Measurements from ENCODE around the gene MYO1G. TPM values are rescaled to one million over a fixed set of nuclear protein-coding genes. Genes with fewer than 3 reads are reported as not detected.

The MYO1G gene
- total RNA-seq, 1 experiment from 2014 or later = 0.36 TPM

- ChIA-PET POLR2A (no interaction called here), CTCF (no interaction called here)
- Histone ChIP-seq H3K36me3 (ENCODE audit: control insufficient read depth, insufficient read depth, low read length) (no peaks in the 10 kb centered on the region), H3K4me3 (ENCODE audit: low read depth, low read length) (no peak overlapping the region), H3K27me3 (replicated peaks; ENCODE audit: control insufficient read depth, insufficient read depth, low read length) (no peaks in the 10 kb centered on the region), H3K4me1 (no peaks in the 10 kb centered on the region), H3K9me3 (no peaks in the 10 kb centered on the region)
- no peak overlapping the region for H3K4me3 Mint-ChIP-seq (ENCODE audit: unreplicated experiment)
- no peak overlapping the region for H3K27ac Mint-ChIP-seq (ENCODE audit: unreplicated experiment)
- TF ChIP-seq, protein P1, sequence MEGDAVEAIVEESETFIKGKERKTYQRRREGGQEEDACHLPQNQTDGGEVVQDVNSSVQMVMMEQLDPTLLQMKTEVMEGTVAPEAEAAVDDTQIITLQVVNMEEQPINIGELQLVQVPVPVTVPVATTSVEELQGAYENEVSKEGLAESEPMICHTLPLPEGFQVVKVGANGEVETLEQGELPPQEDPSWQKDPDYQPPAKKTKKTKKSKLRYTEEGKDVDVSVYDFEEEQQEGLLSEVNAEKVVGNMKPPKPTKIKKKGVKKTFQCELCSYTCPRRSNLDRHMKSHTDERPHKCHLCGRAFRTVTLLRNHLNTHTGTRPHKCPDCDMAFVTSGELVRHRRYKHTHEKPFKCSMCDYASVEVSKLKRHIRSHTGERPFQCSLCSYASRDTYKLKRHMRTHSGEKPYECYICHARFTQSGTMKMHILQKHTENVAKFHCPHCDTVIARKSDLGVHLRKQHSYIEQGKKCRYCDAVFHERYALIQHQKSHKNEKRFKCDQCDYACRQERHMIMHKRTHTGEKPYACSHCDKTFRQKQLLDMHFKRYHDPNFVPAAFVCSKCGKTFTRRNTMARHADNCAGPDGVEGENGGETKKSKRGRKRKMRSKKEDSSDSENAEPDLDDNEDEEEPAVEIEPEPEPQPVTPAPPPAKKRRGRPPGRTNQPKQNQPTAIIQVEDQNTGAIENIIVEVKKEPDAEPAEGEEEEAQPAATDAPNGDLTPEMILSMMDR (IDR thresholded peaks at IDR 0.05; ENCODE audit: insufficient read depth in 1 of 2, low read depth in 1 of 2, low read length in 1 of 2, severe bottlenecking in 1 of 2, unreplicated experiment in 1 of 2) = peak in 1 of 2 experiments; percentile 24
- peak; percentile 35 to 43 for DNase-seq
- no peaks in the 10 kb centered on the region for H3K4me1 Mint-ChIP-seq (ENCODE audit: low read depth, unreplicated experiment)
- no peaks in the 10 kb centered on the region for H3K27me3 Mint-ChIP-seq (ENCODE audit: insufficient read depth, unreplicated experiment)
- intact Hi-C loops (cut with micrococcal nuclease; ENCODE audit: unreplicated experiment) = no loop called here
- no peaks in the 10 kb centered on the region for H3K9me3 Mint-ChIP-seq (ENCODE audit: unreplicated experiment)
- BruUV-seq (replicated peaks) = no TSS peak
- no peaks in the 10 kb centered on the region for H3K36me3 Mint-ChIP-seq (ENCODE audit: insufficient read depth, unreplicated experiment)
Measured at GRCh38 chr7:44967571-44968446, 11.0 kb downstream of the MYO1G start.

- no peaks in the 10 kb centered on the region for H3K36me3 Mint-ChIP-seq (ENCODE audit: insufficient read depth, unreplicated experiment)
- CTCF ChIA-PET = no interaction called here
- no peaks in the 10 kb centered on the region for H3K4me1 Mint-ChIP-seq (ENCODE audit: low read depth, unreplicated experiment)
- H3K36me3 ChIP-seq (ENCODE audit: control insufficient read depth, insufficient read depth, low read length) = no peaks in the 10 kb centered on the region
- H3K27me3 Mint-ChIP-seq (ENCODE audit: insufficient read depth, unreplicated experiment) = no peaks in the 10 kb centered on the region
- POLR2A ChIA-PET = no interaction called here
- no peak overlapping the region for H3K4me3 Mint-ChIP-seq (ENCODE audit: unreplicated experiment)
- no peaks in the 10 kb centered on the region for H3K27me3 ChIP-seq (replicated peaks; ENCODE audit: control insufficient read depth, insufficient read depth, low read length)
- no peaks in the 10 kb centered on the region for H3K9me3 Mint-ChIP-seq (ENCODE audit: unreplicated experiment)
- intact Hi-C loops (cut with micrococcal nuclease; ENCODE audit: unreplicated experiment) = no loop called here
- TF ChIP-seq, protein P1 (IDR thresholded peaks at IDR 0.05; ENCODE audit: insufficient read depth in 1 of 2, low read depth in 1 of 2, low read length in 1 of 2, severe bottlenecking in 1 of 2, unreplicated experiment in 1 of 2) = no peak
- no peak overlapping the region for H3K4me3 ChIP-seq (ENCODE audit: low read depth, low read length)
- H3K9me3 ChIP-seq = no peaks in the 10 kb centered on the region
- no peak overlapping the region for H3K27ac Mint-ChIP-seq (ENCODE audit: unreplicated experiment)
- H3K4me1 ChIP-seq = no peaks in the 10 kb centered on the region
- DNase-seq = peak in 1 of 2 experiments; percentile 26
- no TSS peak for BruUV-seq (replicated peaks)
Measured at GRCh38 chr7:44966731-44967538, 11.9 kb downstream of the MYO1G start.

DNA sequence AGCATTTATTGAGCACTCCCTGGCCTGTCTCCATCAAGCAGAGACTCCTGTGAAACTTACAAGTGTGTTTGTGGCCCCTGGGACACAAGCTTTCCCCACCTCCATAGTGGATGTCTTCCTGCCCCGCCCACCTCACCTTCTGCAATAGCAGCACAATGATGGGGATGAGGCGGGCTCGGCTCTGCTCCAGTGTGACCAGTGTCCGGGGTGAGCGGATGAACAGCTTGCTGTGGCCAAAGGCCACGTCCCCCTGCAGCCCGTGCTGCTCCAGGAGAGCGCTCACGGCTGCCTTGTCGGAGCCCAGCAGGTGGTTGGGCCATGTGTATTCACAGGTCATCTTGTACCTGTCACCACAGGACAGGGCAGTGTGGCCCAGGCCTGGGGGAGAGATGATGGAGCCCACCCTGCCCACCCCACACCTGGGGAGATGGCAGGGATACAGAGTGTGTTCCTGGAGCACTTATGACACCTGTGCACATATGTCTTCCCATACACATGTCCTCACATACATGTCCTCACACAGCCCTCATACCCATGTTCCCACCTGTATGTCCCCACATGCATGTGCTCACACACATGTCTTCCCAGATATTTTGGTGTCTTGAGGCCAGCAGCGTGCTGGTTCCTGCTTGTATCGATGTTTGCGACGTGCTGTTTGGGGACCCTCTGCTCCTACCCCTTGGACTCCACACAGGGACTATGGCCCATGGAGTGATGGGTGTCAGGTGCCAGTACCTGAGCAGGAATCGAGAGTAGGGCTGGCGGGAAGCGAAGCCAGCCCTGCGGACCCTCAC, 12.7 kb downstream of the MYO1G start:
- Histone ChIP-seq H3K27me3 (replicated peaks; ENCODE audit: control insufficient read depth, insufficient read depth, low read length) (no peaks in the 10 kb centered on the region), H3K36me3 (ENCODE audit: control insufficient read depth, insufficient read depth, low read length) (no peaks in the 10 kb centered on the region), H3K4me1 (no peaks in the 10 kb centered on the region), H3K9me3 (no peaks in the 10 kb centered on the region), H3K4me3 (ENCODE audit: low read depth, low read length) (no peak overlapping the region)
- no peaks in the 10 kb centered on the region for H3K27me3 Mint-ChIP-seq (ENCODE audit: insufficient read depth, unreplicated experiment)
- CTCF ChIA-PET = interaction anchor here (0.6 kb wide), 2 partner anchors 34 to 642 kb away, joined by 6 to 7 read pairs; no protein-coding TSS in a partner anchor
- H3K4me1 Mint-ChIP-seq (ENCODE audit: low read depth, unreplicated experiment) = no peaks in the 10 kb centered on the region
- DNase-seq = peak in 1 of 2 experiments; percentile 38
- H3K9me3 Mint-ChIP-seq (ENCODE audit: unreplicated experiment) = no peaks in the 10 kb centered on the region
- TF ChIP-seq, protein P1 (IDR thresholded peaks at IDR 0.05; ENCODE audit: insufficient read depth in 1 of 2, low read depth in 1 of 2, low read length in 1 of 2, severe bottlenecking in 1 of 2, unreplicated experiment in 1 of 2) = no peak
- H3K27ac Mint-ChIP-seq (ENCODE audit: unreplicated experiment) = no peak overlapping the region
- no peaks in the 10 kb centered on the region for H3K36me3 Mint-ChIP-seq (ENCODE audit: insufficient read depth, unreplicated experiment)
- POLR2A ChIA-PET = interaction anchor here (0.5 kb wide), 1 partner anchor 963 kb away, joined by 4 read pairs; no protein-coding TSS in a partner anchor
- H3K4me3 Mint-ChIP-seq (ENCODE audit: unreplicated experiment) = no peak overlapping the region
- BruUV-seq (replicated peaks) = no TSS peak
- intact Hi-C loops (cut with micrococcal nuclease; ENCODE audit: unreplicated experiment) = no loop called here

Data from Caco-2 (cell line).